ENCODE results near the gene PIGA. TPM values are rescaled to one million over a fixed set of nuclear protein-coding genes. Genes with fewer than 3 reads are reported as not detected.

PIGA gene
- polyA plus RNA-seq, 3 donors: 13.5 to 22.4 (median 18.9) TPM

- no peak for DNase-seq (ENCODE audit: extremely low read depth in 1 of 11, low read depth in 9 of 11, low spot score in 4 of 11)
Observed at GRCh38 chrX:15271757-15272156, 63.6 kb downstream of the PIGA start.

GRCh38 chrX:15269618-15270521 is 65.5 kb downstream of the PIGA start, which contains the start of gene ASB9:
ASB9 (minus strand) TSS chrX:15270083; CDS start chrX:15269874, 209 bp downstream.
- DNase-seq (ENCODE audit: extremely low read depth in 1 of 11, low read depth in 9 of 11, low spot score in 4 of 11): peak in 10 of 11 donors; percentile 9 to 54 (median 30)

Other genes starting within 250 kb of the PIGA start
- 10 to 100 TPM; 10.5 to 13.7 (median 13.5) TPM for gene ASB9, start 65.4 kb downstream of the PIGA start, polyA plus RNA-seq (ENCODE audit: insufficient read length in 3 of 3)
- gene ASB11, start 19.9 kb downstream of the PIGA start, polyA plus RNA-seq (ENCODE audit: insufficient read length in 3 of 3): under 1 TPM; 0.06 to 0.15 (median 0.06) TPM
- gene VEGFD, start 48.9 kb upstream of the PIGA start, polyA plus RNA-seq (ENCODE audit: insufficient read length in 3 of 3): under 1 TPM; 0.33 to 0.53 (median 0.52) TPM
- 1 to 10 TPM; 3.9 to 5.7 (median 5.5) TPM for gene PIR, start 157.8 kb upstream of the PIGA start, polyA plus RNA-seq (ENCODE audit: insufficient read length in 3 of 3)
- gene BMX, start 165.3 kb upstream of the PIGA start, polyA plus RNA-seq (ENCODE audit: insufficient read length in 3 of 3): under 1 TPM; 0.37 to 0.45 (median 0.38) TPM